Measurements from ENCODE around the gene G6PC1.

DNA sequence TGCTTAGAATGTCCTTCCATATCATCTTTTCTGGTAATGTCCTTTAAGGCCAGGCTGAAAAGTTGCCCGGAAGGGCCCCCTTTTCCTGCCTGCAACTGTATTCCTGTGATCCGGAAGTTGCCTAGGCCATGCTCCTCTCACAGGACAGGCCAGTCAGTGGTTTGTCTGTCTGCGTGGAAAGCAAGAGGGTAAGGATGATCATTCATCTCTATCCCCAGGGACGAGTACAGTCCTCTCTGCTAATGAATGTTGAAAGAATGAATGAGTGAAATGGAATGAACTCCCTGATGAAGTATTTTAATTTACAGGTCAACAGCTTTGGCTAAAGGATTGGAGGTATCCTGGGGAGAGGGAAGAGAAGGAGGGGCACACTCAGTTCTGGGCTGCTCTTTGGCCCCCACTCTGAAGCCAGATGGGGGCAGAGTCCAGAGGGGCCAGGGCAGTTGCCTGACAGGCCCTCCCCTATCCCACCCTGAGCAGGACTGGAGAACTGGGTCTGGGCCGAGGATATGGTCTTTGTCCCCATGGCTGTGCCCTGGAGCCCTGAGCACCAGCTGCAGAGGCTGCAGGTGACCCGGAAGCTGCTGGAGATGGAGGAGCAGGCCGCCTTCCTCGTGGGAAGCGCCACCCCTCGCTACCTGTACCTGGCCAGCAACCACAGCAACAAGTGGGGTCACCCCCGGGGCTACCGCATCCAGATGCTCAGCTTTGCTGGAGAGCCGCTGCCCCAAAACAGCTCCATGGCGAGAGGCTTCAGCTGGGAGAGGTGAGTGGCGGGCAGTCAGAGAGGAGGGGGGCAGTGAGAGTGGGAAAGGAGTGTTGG lies 46.4 kb upstream of the G6PC1 start:
- TF ChIP-seq, protein P1, sequence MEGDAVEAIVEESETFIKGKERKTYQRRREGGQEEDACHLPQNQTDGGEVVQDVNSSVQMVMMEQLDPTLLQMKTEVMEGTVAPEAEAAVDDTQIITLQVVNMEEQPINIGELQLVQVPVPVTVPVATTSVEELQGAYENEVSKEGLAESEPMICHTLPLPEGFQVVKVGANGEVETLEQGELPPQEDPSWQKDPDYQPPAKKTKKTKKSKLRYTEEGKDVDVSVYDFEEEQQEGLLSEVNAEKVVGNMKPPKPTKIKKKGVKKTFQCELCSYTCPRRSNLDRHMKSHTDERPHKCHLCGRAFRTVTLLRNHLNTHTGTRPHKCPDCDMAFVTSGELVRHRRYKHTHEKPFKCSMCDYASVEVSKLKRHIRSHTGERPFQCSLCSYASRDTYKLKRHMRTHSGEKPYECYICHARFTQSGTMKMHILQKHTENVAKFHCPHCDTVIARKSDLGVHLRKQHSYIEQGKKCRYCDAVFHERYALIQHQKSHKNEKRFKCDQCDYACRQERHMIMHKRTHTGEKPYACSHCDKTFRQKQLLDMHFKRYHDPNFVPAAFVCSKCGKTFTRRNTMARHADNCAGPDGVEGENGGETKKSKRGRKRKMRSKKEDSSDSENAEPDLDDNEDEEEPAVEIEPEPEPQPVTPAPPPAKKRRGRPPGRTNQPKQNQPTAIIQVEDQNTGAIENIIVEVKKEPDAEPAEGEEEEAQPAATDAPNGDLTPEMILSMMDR (IDR thresholded peaks at IDR 0.05; ENCODE audit: insufficient read depth, low read length, poor library complexity, severe bottlenecking), result no peak
- no peak for TF ChIP-seq EZH2phosphoT487 (conservative IDR thresholded peaks at IDR 0.05; ENCODE audit: low read length)
